IPS-20b (cell line): ENCODE measurements around the gene NACC1.

Source experiments
- H3K27ac ChIP-seq: one replicate; pipeline ENCODE4 v1.5.1; 2013; ENCODE audit warnings: low read length
- H3K27me3 ChIP-seq: 2 replicates; pipeline ENCODE4 v1.6.1; 2013; ENCODE audit warnings: mild to moderate bottlenecking, low read length, inconsistent platforms; ENCODE audit not compliant: insufficient read depth
- H3K36me3 ChIP-seq: 2 replicates; pipeline ENCODE4 v1.6.1; 2013; ENCODE audit warnings: low read depth, mild to moderate bottlenecking, inconsistent platforms, low read length, moderate library complexity; ENCODE audit not compliant: insufficient read depth
- H3K4me1 ChIP-seq: 2 replicates; pipeline ENCODE4 v1.6.1; 2013; ENCODE audit warnings: mild to moderate bottlenecking, control low read depth, inconsistent platforms, low read length, moderate library complexity; ENCODE audit not compliant: insufficient read depth
- H3K4me3 ChIP-seq: 2 replicates; pipeline ENCODE4 v1.5.1; 2013; ENCODE audit warnings: mild to moderate bottlenecking, low read length, inconsistent platforms
- H3K9ac ChIP-seq: 2 replicates; pipeline ENCODE4 v1.6.1; 2013; ENCODE audit warnings: low read depth, mild to moderate bottlenecking, inconsistent platforms, low read length, moderate library complexity
- H3K9me3 ChIP-seq: 2 replicates; pipeline ENCODE4 v1.6.1; 2013; ENCODE audit warnings: mild to moderate bottlenecking, low read depth, low read length, inconsistent platforms; ENCODE audit not compliant: insufficient read depth

NACC1 gene

GRCh38 chr19:13097033-13097462 lies 21.0 kb upstream of the NACC1 start:
- peaks cover 9% of the 10 kb centered on the region; the same call in 1 of the 2 replicates for H3K4me1 ChIP-seq
- H3K27ac ChIP-seq = no peak overlapping the region
- H3K4me3 ChIP-seq = no peak overlapping the region
- H3K9me3 ChIP-seq = no peaks in the 10 kb centered on the region
- H3K27me3 ChIP-seq = peaks cover 100% of the 10 kb centered on the region
- no peaks in the 10 kb centered on the region for H3K36me3 ChIP-seq
- no peak overlapping the region for H3K9ac ChIP-seq

GRCh38 chr19:13097463-13098258 lies 20.4 kb upstream of the NACC1 start:
- no peaks in the 10 kb centered on the region for H3K9me3 ChIP-seq
- peaks cover 5% of the 10 kb centered on the region; the same call in 1 of the 2 replicates for H3K4me1 ChIP-seq
- no peak overlapping the region for H3K4me3 ChIP-seq
- peaks cover 100% of the 10 kb centered on the region for H3K27me3 ChIP-seq
- H3K9ac ChIP-seq = no peak overlapping the region
- H3K27ac ChIP-seq = no peak overlapping the region
- no peaks in the 10 kb centered on the region for H3K36me3 ChIP-seq

GRCh38 chr19:13098277-13099072 lies 19.6 kb upstream of the NACC1 start:
- H3K9me3 ChIP-seq = no peaks in the 10 kb centered on the region
- H3K4me1 ChIP-seq = peaks cover 5% of the 10 kb centered on the region; the same call in 1 of the 2 replicates
- H3K9ac ChIP-seq = no peak overlapping the region
- H3K36me3 ChIP-seq = no peaks in the 10 kb centered on the region
- H3K4me3 ChIP-seq = peak overlapping the region; percentile 10; the same call in 1 of the 2 replicates
- H3K27me3 ChIP-seq = peaks cover 100% of the 10 kb centered on the region
- H3K27ac ChIP-seq = no peak overlapping the region

- H3K27me3 ChIP-seq = peaks cover 92% of the 10 kb centered on the region
- peak overlapping the region; percentile 10; the same call in 1 of the 2 replicates for H3K4me3 ChIP-seq
- no peak overlapping the region for H3K27ac ChIP-seq
- peaks cover 4% of the 10 kb centered on the region; the same call in 1 of the 2 replicates for H3K4me1 ChIP-seq
- no peaks in the 10 kb centered on the region for H3K9me3 ChIP-seq
- no peak overlapping the region for H3K9ac ChIP-seq
- no peaks in the 10 kb centered on the region for H3K36me3 ChIP-seq
These were observed 18.7 kb upstream of the NACC1 start for GRCh38 chr19:13099073-13099999.

- H3K4me1 ChIP-seq = no peaks in the 10 kb centered on the region; the same call in 1 of the 2 replicates
- no peak overlapping the region for H3K27ac ChIP-seq
- no peak overlapping the region for H3K4me3 ChIP-seq
- peaks cover 84% of the 10 kb centered on the region for H3K27me3 ChIP-seq
- no peak overlapping the region for H3K9ac ChIP-seq
- no peaks in the 10 kb centered on the region for H3K9me3 ChIP-seq
- no peaks in the 10 kb centered on the region for H3K36me3 ChIP-seq
These were observed 18.0 kb upstream of the NACC1 start for GRCh38 chr19:13100031-13100588.

GRCh38 chr19:13100841-13101589 lies 17.0 kb upstream of the NACC1 start:
- H3K36me3 ChIP-seq = no peaks in the 10 kb centered on the region; the same call in 1 of the 2 replicates
- no peak overlapping the region for H3K4me3 ChIP-seq
- H3K27ac ChIP-seq = no peak overlapping the region
- H3K9me3 ChIP-seq = no peaks in the 10 kb centered on the region
- H3K27me3 ChIP-seq = peaks cover 75% of the 10 kb centered on the region
- no peaks in the 10 kb centered on the region for H3K4me1 ChIP-seq
- H3K9ac ChIP-seq = no peak overlapping the region

GRCh38 chr19:13101590-13102415 lies 16.3 kb upstream of the NACC1 start:
- no peak overlapping the region for H3K4me3 ChIP-seq
- no peaks in the 10 kb centered on the region for H3K9me3 ChIP-seq
- H3K36me3 ChIP-seq = peaks cover 4% of the 10 kb centered on the region; the same call in 1 of the 2 replicates
- no peak overlapping the region for H3K27ac ChIP-seq
- H3K4me1 ChIP-seq = no peaks in the 10 kb centered on the region
- H3K27me3 ChIP-seq = peaks cover 67% of the 10 kb centered on the region
- no peak overlapping the region for H3K9ac ChIP-seq

- Histone ChIP-seq H3K4me1 (no peaks in the 10 kb centered on the region), H3K4me3 (peak overlapping the region; percentile 55; the same call in 1 of the 2 replicates), H3K9ac (no peak overlapping the region), H3K36me3 (peaks cover 7% of the 10 kb centered on the region; the same call in 1 of the 2 replicates), H3K9me3 (no peaks in the 10 kb centered on the region), H3K27me3 (peaks cover 62% of the 10 kb centered on the region), H3K27ac (no peak overlapping the region)
These were observed 15.7 kb upstream of the NACC1 start for GRCh38 chr19:13102416-13102665.

- Histone ChIP-seq H3K9me3 (no peaks in the 10 kb centered on the region), H3K9ac (no peak within 1 kb of the TSS), H3K4me3 (peak within 1 kb of the TSS; percentile 55; the same call in 1 of the 2 replicates), H3K36me3 (peaks cover 11% of the 10 kb centered on the region; the same call in 1 of the 2 replicates), H3K4me1 (no peaks in the 10 kb centered on the region), H3K27ac (no peak within 1 kb of the TSS), H3K27me3 (peaks cover 56% of the 10 kb centered on the region)
These were observed 15.1 kb upstream of the NACC1 start, which contains the start of gene LYL1 for GRCh38 chr19:13102666-13103580. TSS of gene LYL1 (minus strand) at chr19:13102858. CDS start at chr19:13101171, 1,687 bp downstream.
